ENCODE data around the gene NDUFB4.
A peak's percentile ranks its signal among the peaks of the same experiment; 100 is the strongest.
"Not testable (repeated sequence)": the region's sequence is repeated elsewhere in the genome, so short reads cannot be mapped to it uniquely, and the experiment has no call there.

Gene NDUFB4

GRCh38 chr3:120569222-120570057 is 26.7 kb upstream of the NDUFB4 start:
- no peak for DNase-seq (ENCODE audit: low read depth)

- no peak for DNase-seq (ENCODE audit: low read depth)
Observed at GRCh38 chr3:120572027-120572426, 24.1 kb upstream of the NDUFB4 start.

- DNase-seq (ENCODE audit: low read depth) = no peak
Observed at GRCh38 chr3:120587332-120587975, 8.7 kb upstream of the NDUFB4 start.

- DNase-seq (ENCODE audit: low read depth) = no peak
Observed at GRCh38 chr3:120595788-120596115, 384 bp upstream of the NDUFB4 start.

GRCh38 chr3:120596853-120597223 is 702 bp downstream of the NDUFB4 start:
- no peak for DNase-seq (ENCODE audit: low read depth)

GRCh38 chr3:120597445-120598049 is 1.4 kb downstream of the NDUFB4 start:
- DNase-seq (ENCODE audit: low read depth) = no peak

GRCh38 chr3:120599211-120599610 is 3.1 kb downstream of the NDUFB4 start:
- no peak for DNase-seq (ENCODE audit: low read depth)

GRCh38 chr3:120601554-120601953 is 5.4 kb downstream of the NDUFB4 start:
- DNase-seq (ENCODE audit: low read depth) = no peak

- no peak for DNase-seq (ENCODE audit: low read depth)
Observed at GRCh38 chr3:120602682-120603081, 6.5 kb downstream of the NDUFB4 start.

- no peak for DNase-seq (ENCODE audit: low read depth)
Observed at GRCh38 chr3:120604382-120604781, 8.2 kb downstream of the NDUFB4 start.

- DNase-seq (ENCODE audit: low read depth) = no peak
Observed at GRCh38 chr3:120604784-120605183, 8.6 kb downstream of the NDUFB4 start.

- DNase-seq (ENCODE audit: low read depth) = no peak
Observed at GRCh38 chr3:120608506-120608905, 12.4 kb downstream of the NDUFB4 start.

GRCh38 chr3:120614765-120615164 is 18.6 kb downstream of the NDUFB4 start:
- DNase-seq (ENCODE audit: low read depth) = no peak

- no peak for DNase-seq (ENCODE audit: low read depth)
Observed at GRCh38 chr3:120615847-120616609, 19.9 kb downstream of the NDUFB4 start.

- DNase-seq (ENCODE audit: low read depth) = not testable (repeated sequence)
Observed at GRCh38 chr3:120616745-120617144, 20.6 kb downstream of the NDUFB4 start.

- DNase-seq (ENCODE audit: low read depth) = no peak
Observed at GRCh38 chr3:120622457-120622856, 26.3 kb downstream of the NDUFB4 start.

- DNase-seq (ENCODE audit: low read depth) = peak; percentile 2
Observed at GRCh38 chr3:120622870-120623726, 27.0 kb downstream of the NDUFB4 start.

GRCh38 chr3:120623727-120624093 is 27.6 kb downstream of the NDUFB4 start:
- no peak for DNase-seq (ENCODE audit: low read depth)

- DNase-seq (ENCODE audit: low read depth) = no peak
Observed at GRCh38 chr3:120625159-120625586, 29.0 kb downstream of the NDUFB4 start.

- DNase-seq (ENCODE audit: low read depth) = no peak
Observed at GRCh38 chr3:120634539-120634938, 38.4 kb downstream of the NDUFB4 start.

GRCh38 chr3:120636795-120637401 is 40.8 kb downstream of the NDUFB4 start:
- DNase-seq (ENCODE audit: low read depth) = no peak
